SJCRH30 (cell line): ENCODE results near the gene RPL13A. TPM values are rescaled to one million over a fixed set of nuclear protein-coding genes. Genes with fewer than 3 reads are reported as not detected.
"Not testable (repeated sequence)": the region's sequence is repeated elsewhere in the genome, so short reads cannot be mapped to it uniquely, and the experiment has no call there.

ENCODE experiments used
- DNase-seq, 2 experiments: peaks; one replicate each; pipeline ENCODE4 v3.0.0-alpha.2; 2015 to 2020
- H3K27ac ChIP-seq: fragments of 250-450 bp; sonication (Bioruptor Pico); 2 replicates; pipeline ENCODE4 v1.5.1; 2020; ENCODE audit warnings: mild to moderate bottlenecking, moderate library complexity
- H3K27me3 ChIP-seq: fragments of 250-450 bp; sonication (Bioruptor Pico); 2 replicates; pipeline ENCODE4 v1.5.1; 2020; ENCODE audit warnings: mild to moderate bottlenecking, moderate library complexity
- H3K36me3 ChIP-seq: fragments of 250-450 bp; sonication (Bioruptor Pico); 2 replicates; pipeline ENCODE4 v1.5.1; 2020; ENCODE audit warnings: mild to moderate bottlenecking, moderate library complexity
- H3K4me1 ChIP-seq: fragments of 250-450 bp; sonication (Bioruptor Pico); 2 replicates; pipeline ENCODE4 v1.5.1; 2020; ENCODE audit warnings: mild to moderate bottlenecking, moderate library complexity
- H3K4me3 ChIP-seq: fragments of 250-450 bp; sonication (Bioruptor Pico); 2 replicates; pipeline ENCODE4 v1.5.1; 2020; ENCODE audit warnings: mild to moderate bottlenecking, moderate library complexity
- H3K9me3 ChIP-seq: fragments of 250-450 bp; sonication (Bioruptor Pico); replicated peaks from 2 replicates; pipeline ENCODE4 v1.5.1; 2020; ENCODE audit warnings: mild to moderate bottlenecking, moderate library complexity
- total RNA-seq: library from RNA; depleted of rRNA; stranded (reverse); fragments of >200 nt; shearing (Covaris generic); gene quantifications from 2 replicates; pipeline ENCODE4 v1.2.3, GENCODE V29; 2014

The RPL13A gene
- total RNA-seq, 1 experiment from 2014 or later = 3,376 TPM

GRCh38 chr19:49448432-49448786, 39.0 kb upstream of the RPL13A start:
- no peak overlapping the region for H3K27ac ChIP-seq
- no peak overlapping the region for H3K4me3 ChIP-seq
- no peaks in the 10 kb centered on the region for H3K9me3 ChIP-seq
- no peak for DNase-seq
- no peaks in the 10 kb centered on the region for H3K4me1 ChIP-seq
- peaks cover 6% of the 10 kb centered on the region; the same call in 1 of the 2 replicates for H3K36me3 ChIP-seq
- H3K27me3 ChIP-seq = no peaks in the 10 kb centered on the region

DNA sequence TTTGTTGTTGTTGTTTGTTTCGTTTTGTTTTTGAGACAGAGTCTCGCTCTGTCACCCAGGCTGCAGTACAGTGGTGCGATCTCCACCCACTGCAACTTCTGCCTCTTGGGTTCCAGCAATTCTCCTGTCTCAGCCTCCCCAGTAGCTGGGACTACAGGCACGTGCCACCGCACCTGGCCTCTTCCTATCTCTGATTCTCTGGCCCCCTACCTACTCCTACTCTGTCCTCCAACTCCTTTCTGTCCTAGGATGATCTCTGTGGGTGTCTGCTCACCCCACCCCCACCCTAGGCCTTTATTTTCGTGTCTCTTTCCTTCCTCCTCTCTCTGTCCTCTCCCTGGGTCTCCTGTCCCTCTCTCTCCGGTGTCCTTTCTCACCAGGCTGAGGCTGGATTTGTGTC, 37.0 kb upstream of the RPL13A start:
- no peak overlapping the region for H3K27ac ChIP-seq
- no peak for DNase-seq
- H3K9me3 ChIP-seq = no peaks in the 10 kb centered on the region
- no peaks in the 10 kb centered on the region; the same call in 1 of the 2 replicates for H3K4me1 ChIP-seq
- H3K36me3 ChIP-seq = peaks cover 6% of the 10 kb centered on the region; the same call in 1 of the 2 replicates
- no peaks in the 10 kb centered on the region for H3K27me3 ChIP-seq
- no peak overlapping the region for H3K4me3 ChIP-seq

- DNase-seq = peak; percentile 99 to 100
- H3K27ac ChIP-seq = peak within 1 kb of the TSS; percentile 91
- no peaks in the 10 kb centered on the region; the same call in 1 of the 2 replicates for H3K4me1 ChIP-seq
- H3K9me3 ChIP-seq = no peaks in the 10 kb centered on the region
- peak within 1 kb of the TSS; percentile 94 for H3K4me3 ChIP-seq
- no peaks in the 10 kb centered on the region for H3K27me3 ChIP-seq
- H3K36me3 ChIP-seq = peaks cover 6% of the 10 kb centered on the region; the same call in 1 of the 2 replicates
Measured at GRCh38 chr19:49451430-49452181, 35.8 kb upstream of the RPL13A start, which contains the start of gene PIH1D1. PIH1D1 (minus strand) TSS chr19:49451814; CDS start chr19:49451574, 240 bp downstream.

DNA sequence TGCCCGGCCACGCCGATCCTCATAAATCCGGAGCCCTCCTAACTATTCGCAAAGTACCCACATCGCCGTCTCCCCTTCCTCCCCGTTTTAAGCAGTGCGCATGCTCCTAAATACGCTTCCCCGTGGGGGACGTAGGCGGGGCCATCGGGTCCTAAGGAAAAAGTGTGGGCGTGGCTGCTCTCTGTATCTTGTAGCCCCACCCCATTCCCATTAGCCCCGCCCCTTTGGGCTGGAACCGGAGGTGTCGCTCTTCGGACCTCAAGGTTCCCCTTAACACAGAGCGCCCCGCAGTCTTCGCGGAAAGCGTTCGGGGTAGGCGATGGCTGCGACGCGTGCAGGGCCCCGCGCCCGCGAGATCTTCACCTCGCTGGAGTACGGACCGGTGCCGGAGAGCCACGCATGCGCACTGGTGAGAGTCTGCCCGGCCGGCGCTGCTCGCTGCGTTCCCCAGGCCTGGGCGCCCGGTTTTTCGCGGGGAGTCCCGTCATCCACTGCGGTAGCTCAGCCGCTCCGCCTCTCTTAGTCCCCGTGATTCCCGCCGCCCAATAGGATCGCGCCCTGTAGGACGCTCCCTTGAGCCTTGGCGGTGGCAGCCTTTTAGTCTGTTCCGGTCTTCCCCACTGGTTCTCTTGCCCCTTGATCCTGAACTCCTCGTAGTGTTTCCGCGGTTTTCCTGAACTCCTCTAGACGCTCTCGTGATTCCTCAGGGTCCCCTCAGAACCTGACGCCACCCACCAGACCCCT, 34.2 kb upstream of the RPL13A start, which contains the start of gene ALDH16A1:
Gene ALDH16A1 (plus strand): TSS at position 213 of the 744 bp plus-strand sequence. CDS start 107 bp downstream, at position 320.
- Histone ChIP-seq H3K36me3 (peaks cover 5% of the 10 kb centered on the region; the same call in 1 of the 2 replicates), H3K4me1 (no peaks in the 10 kb centered on the region; the same call in 1 of the 2 replicates), H3K27me3 (no peaks in the 10 kb centered on the region), H3K4me3 (peak within 1 kb of the TSS; percentile 67), H3K27ac (peak within 1 kb of the TSS; percentile 91), H3K9me3 (no peaks in the 10 kb centered on the region)
- peak; percentile 98 to 99 for DNase-seq

- DNase-seq = no peak
- Histone ChIP-seq H3K36me3 (no peaks in the 10 kb centered on the region), H3K27ac (peak overlapping the region; percentile 91), H3K27me3 (no peaks in the 10 kb centered on the region), H3K4me1 (no peaks in the 10 kb centered on the region; the same call in 1 of the 2 replicates), H3K9me3 (no peaks in the 10 kb centered on the region), H3K4me3 (peak overlapping the region; percentile 67)
Measured at GRCh38 chr19:49453757-49454240, 33.6 kb upstream of the RPL13A start.

GRCh38 chr19:49455773-49456172, 31.6 kb upstream of the RPL13A start:
- Histone ChIP-seq H3K27ac (no peak overlapping the region), H3K9me3 (no peaks in the 10 kb centered on the region), H3K27me3 (no peaks in the 10 kb centered on the region), H3K4me3 (no peak overlapping the region), H3K4me1 (no peaks in the 10 kb centered on the region; the same call in 1 of the 2 replicates), H3K36me3 (no peaks in the 10 kb centered on the region)
- DNase-seq = no peak

GRCh38 chr19:49456326-49456725, 31.1 kb upstream of the RPL13A start:
- H3K9me3 ChIP-seq = no peaks in the 10 kb centered on the region
- no peaks in the 10 kb centered on the region for H3K27me3 ChIP-seq
- no peaks in the 10 kb centered on the region; the same call in 1 of the 2 replicates for H3K4me1 ChIP-seq
- no peak for DNase-seq
- H3K27ac ChIP-seq = no peak overlapping the region
- no peaks in the 10 kb centered on the region for H3K36me3 ChIP-seq
- no peak overlapping the region for H3K4me3 ChIP-seq

GRCh38 chr19:49458567-49458903, 28.9 kb upstream of the RPL13A start:
- no peaks in the 10 kb centered on the region for H3K27me3 ChIP-seq
- DNase-seq = no peak
- no peaks in the 10 kb centered on the region for H3K9me3 ChIP-seq
- no peaks in the 10 kb centered on the region; the same call in 1 of the 2 replicates for H3K4me1 ChIP-seq
- no peak overlapping the region for H3K4me3 ChIP-seq
- no peak overlapping the region for H3K27ac ChIP-seq
- no peaks in the 10 kb centered on the region for H3K36me3 ChIP-seq

- Histone ChIP-seq H3K4me1 (no peaks in the 10 kb centered on the region), H3K27ac (no peak overlapping the region), H3K9me3 (no peaks in the 10 kb centered on the region), H3K36me3 (no peaks in the 10 kb centered on the region), H3K27me3 (no peaks in the 10 kb centered on the region), H3K4me3 (no peak overlapping the region)
- DNase-seq = no peak
Measured at GRCh38 chr19:49459388-49459787, 28.0 kb upstream of the RPL13A start.

DNA sequence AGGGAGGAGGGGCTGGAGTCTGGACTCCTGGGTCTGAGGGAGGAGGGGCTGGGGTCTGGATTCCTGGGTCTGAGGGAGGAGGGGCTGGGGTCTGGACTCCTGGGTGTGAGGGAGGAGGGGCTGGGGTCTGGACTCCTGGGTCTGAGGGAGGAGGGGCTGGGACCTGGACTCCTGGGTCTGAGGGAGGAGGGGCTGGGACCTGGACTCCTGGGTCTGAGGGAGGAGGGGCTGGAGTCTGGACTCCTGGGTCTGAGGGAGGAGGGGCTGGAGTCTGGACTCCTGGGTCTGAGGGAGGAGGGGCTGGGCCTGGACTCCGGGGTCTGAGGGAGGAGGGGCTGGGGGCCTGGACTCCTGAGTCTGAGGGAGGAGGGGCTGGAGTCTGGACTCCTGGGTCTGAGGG, 26.3 kb upstream of the RPL13A start:
- not testable (repeated sequence) for H3K27me3 ChIP-seq, DNase-seq, H3K9me3 ChIP-seq, H3K4me3 ChIP-seq, H3K36me3 ChIP-seq, H3K4me1 ChIP-seq, H3K27ac ChIP-seq

DNA sequence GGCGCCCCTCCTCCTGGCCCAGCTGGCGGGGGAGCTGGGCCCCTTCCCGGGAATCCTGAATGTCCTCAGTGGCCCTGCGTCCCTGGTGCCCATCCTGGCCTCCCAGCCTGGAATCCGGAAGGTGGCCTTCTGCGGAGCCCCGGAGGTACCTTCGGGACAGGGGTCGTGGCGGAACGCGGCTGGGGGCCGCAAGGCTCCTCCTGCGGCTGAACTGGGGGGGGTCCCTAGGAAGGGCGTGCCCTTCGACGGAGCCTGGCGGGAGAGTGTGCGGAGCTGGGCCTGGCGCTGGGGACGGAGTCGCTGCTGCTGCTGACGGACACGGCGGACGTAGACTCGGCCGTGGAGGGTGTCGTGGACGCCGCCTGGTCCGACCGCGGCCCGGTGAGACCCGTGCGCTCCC, 25.8 kb upstream of the RPL13A start:
- Histone ChIP-seq H3K9me3 (no peaks in the 10 kb centered on the region), H3K4me3 (no peak overlapping the region), H3K4me1 (no peaks in the 10 kb centered on the region), H3K27ac (no peak overlapping the region), H3K27me3 (no peaks in the 10 kb centered on the region), H3K36me3 (no peaks in the 10 kb centered on the region)
- no peak for DNase-seq

GRCh38 chr19:49462492-49462891, 24.9 kb upstream of the RPL13A start:
- no peak for DNase-seq
- Histone ChIP-seq H3K27ac (no peak overlapping the region), H3K4me3 (no peak overlapping the region), H3K27me3 (no peaks in the 10 kb centered on the region), H3K9me3 (no peaks in the 10 kb centered on the region), H3K36me3 (no peaks in the 10 kb centered on the region), H3K4me1 (no peaks in the 10 kb centered on the region)

GRCh38 chr19:49463960-49464740, 23.3 kb upstream of the RPL13A start:
- Histone ChIP-seq H3K4me3 (no peak overlapping the region), H3K27ac (no peak overlapping the region), H3K27me3 (no peaks in the 10 kb centered on the region), H3K36me3 (no peaks in the 10 kb centered on the region), H3K9me3 (no peaks in the 10 kb centered on the region), H3K4me1 (peaks cover 5% of the 10 kb centered on the region; the same call in 1 of the 2 replicates)
- DNase-seq = no peak

DNA sequence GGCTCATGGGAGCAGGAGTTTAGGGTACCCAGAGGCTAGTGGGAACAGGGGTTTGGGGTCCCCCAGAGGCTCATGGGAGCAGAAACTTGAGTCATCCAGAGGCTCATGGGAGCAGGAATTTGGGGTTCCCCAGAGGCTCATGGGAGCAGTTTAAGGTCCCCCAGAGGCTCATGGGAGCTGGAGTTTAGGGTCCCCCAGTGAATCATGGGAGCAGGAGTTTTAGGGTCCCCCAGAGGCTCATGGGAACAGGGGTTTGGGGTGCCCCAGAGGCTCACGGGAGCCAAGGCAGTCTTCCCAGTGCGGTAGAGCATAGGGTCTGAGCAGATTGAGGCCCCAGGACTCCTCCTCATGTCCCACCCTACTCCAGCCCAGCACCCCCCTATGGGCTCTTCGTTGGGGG, 22.0 kb upstream of the RPL13A start:
- no peaks in the 10 kb centered on the region for H3K9me3 ChIP-seq
- no peak overlapping the region for H3K27ac ChIP-seq
- DNase-seq = no peak
- H3K4me3 ChIP-seq = no peak overlapping the region
- H3K36me3 ChIP-seq = no peaks in the 10 kb centered on the region
- peaks cover 9% of the 10 kb centered on the region; the same call in 1 of the 2 replicates for H3K4me1 ChIP-seq
- no peaks in the 10 kb centered on the region for H3K27me3 ChIP-seq
